Measurements from ENCODE around the gene INPP4A.

INPP4A gene

GRCh38 chr2:98558852-98559530, 114.3 kb downstream of the INPP4A start:
- FAIRE-seq (no peak), DNase-seq (ENCODE audit: low spot score) (no peak)

- FAIRE-seq (no peak), DNase-seq (ENCODE audit: low spot score) (no peak)
These were observed 114.9 kb downstream of the INPP4A start for GRCh38 chr2:98559581-98559980.

GRCh38 chr2:98560256-98560771, 115.7 kb downstream of the INPP4A start:
- DNase-seq (ENCODE audit: low spot score) (peak; percentile 69), FAIRE-seq (peak; percentile 85)

GRCh38 chr2:98561018-98561417, 116.4 kb downstream of the INPP4A start:
- no peak for DNase-seq (ENCODE audit: low spot score)

GRCh38 chr2:98561902-98562695, 117.4 kb downstream of the INPP4A start:
- DNase-seq (ENCODE audit: low spot score) = no peak
- no peak for FAIRE-seq

More at GRCh38 chr2:98561018-98561417, 116.4 kb downstream of the INPP4A start:
- FAIRE-seq = no peak

GRCh38 chr2:98563394-98563793, 118.7 kb downstream of the INPP4A start:
- FAIRE-seq = no peak

GRCh38 chr2:98564541-98565132, 120.0 kb downstream of the INPP4A start:
- FAIRE-seq = no peak

More at GRCh38 chr2:98563394-98563793, 118.7 kb downstream of the INPP4A start:
- no peak for DNase-seq (ENCODE audit: low spot score)

GRCh38 chr2:98565286-98565860, 120.7 kb downstream of the INPP4A start:
- FAIRE-seq = no peak
- DNase-seq (ENCODE audit: low spot score) = no peak

More at GRCh38 chr2:98564541-98565132, 120.0 kb downstream of the INPP4A start:
- no peak for DNase-seq (ENCODE audit: low spot score)

- no peak for FAIRE-seq
These were observed 121.3 kb downstream of the INPP4A start for GRCh38 chr2:98565941-98566340.

GRCh38 chr2:98568161-98568956, 123.7 kb downstream of the INPP4A start:
- no peak for DNase-seq (ENCODE audit: low spot score)
- FAIRE-seq = no peak

More at GRCh38 chr2:98565941-98566340, 121.3 kb downstream of the INPP4A start:
- DNase-seq (ENCODE audit: low spot score) = no peak

- FAIRE-seq = no peak
- DNase-seq (ENCODE audit: low spot score) = no peak
These were observed 124.6 kb downstream of the INPP4A start for GRCh38 chr2:98569197-98569793.

- FAIRE-seq (no peak), DNase-seq (ENCODE audit: low spot score) (no peak)
These were observed 125.3 kb downstream of the INPP4A start for GRCh38 chr2:98569915-98570314.

GRCh38 chr2:98570356-98570755, 125.7 kb downstream of the INPP4A start:
- no peak for FAIRE-seq
- no peak for DNase-seq (ENCODE audit: low spot score)

- DNase-seq (ENCODE audit: low spot score) (no peak), FAIRE-seq (no peak)
These were observed 126.6 kb downstream of the INPP4A start for GRCh38 chr2:98571121-98571701.

- no peak for FAIRE-seq
- DNase-seq (ENCODE audit: low spot score) = no peak
These were observed 127.1 kb downstream of the INPP4A start for GRCh38 chr2:98571796-98572195.

- FAIRE-seq (no peak), DNase-seq (ENCODE audit: low spot score) (no peak)
These were observed 127.6 kb downstream of the INPP4A start for GRCh38 chr2:98572211-98572610.

- no peak for FAIRE-seq
- no peak for DNase-seq (ENCODE audit: low spot score)
These were observed 128.0 kb downstream of the INPP4A start for GRCh38 chr2:98572676-98573075.

GRCh38 chr2:98573426-98573825, 128.8 kb downstream of the INPP4A start:
- no peak for DNase-seq (ENCODE audit: low spot score)
- FAIRE-seq = no peak

- FAIRE-seq = no peak
- no peak for DNase-seq (ENCODE audit: low spot score)
These were observed 132.1 kb downstream of the INPP4A start for GRCh38 chr2:98576666-98577312.
